ENCODE data around the gene CRTAP. TPM values are rescaled to one million over a fixed set of nuclear protein-coding genes. Genes with fewer than 3 reads are reported as not detected.

Gene CRTAP
- total and polyA plus RNA-seq, 2 of the 13 experiments (the other 11 are each of a cell fraction or from before 2014, with no cell fraction given), result 54.2 to 119 TPM

DNA sequence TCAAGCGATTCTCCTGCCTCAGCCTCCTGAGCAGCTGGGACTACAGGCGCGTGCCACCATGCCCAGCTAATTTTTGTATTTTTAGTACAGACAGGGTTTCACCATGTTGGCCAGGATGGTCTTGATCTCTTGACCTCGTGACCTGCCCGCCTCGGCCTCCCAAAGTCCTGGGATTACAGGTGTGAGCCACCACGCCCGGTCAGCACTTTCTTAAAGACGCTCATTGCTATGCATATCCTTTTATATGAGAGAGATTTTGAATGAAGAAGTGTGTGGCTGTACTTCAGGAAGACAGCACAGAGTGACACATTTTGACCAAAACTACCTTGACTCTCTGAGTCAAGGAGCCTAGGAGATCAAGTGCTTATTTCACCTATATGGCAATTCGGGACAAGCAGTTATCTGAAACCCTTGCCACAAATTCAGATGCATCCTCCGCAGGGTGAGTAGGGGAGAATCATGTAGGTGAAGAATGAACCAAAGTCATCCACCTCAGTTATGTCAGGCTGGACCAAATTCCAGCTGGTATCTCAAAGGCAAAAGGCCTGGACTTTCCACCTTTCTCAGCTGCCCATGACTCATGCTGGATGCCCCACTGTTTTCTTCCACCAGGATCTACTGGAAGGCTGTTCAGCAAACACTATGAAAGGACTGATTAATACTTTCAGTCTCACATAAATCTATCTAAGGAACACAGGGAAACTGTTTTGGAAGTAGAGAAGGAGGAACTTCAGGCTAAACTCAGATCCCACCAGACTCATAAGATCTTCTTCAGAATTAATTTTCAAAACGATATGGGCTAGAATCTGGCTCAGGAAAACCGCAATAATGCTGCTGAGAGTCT, 72.9 kb downstream of the CRTAP start (continued):
- TF ChIP-seq ZMYM3 (CRISPR knock-in tag; IDR thresholded peaks at IDR 0.05) (peak; percentile 25; the same call in 1 of the 2 replicates), SMYD3 (CRISPR knock-in tag; IDR thresholded peaks at IDR 0.05) (no peak), HNRNPUL1 (IDR thresholded peaks at IDR 0.05; ENCODE audit: low read depth, low read length) (no peak), TCF12 (IDR thresholded peaks at IDR 0.05) (no peak), TCF12 (CRISPR knock-in tag; IDR thresholded peaks at IDR 0.05) (no peak), MXI1 (IDR thresholded peaks at IDR 0.05; ENCODE audit: borderline replicate concordance, low read depth, low read length) (no peak), ZNF101 (CRISPR knock-in tag; IDR thresholded peaks at IDR 0.05; ENCODE audit: borderline replicate concordance, low read depth) (no peak), THAP11 (CRISPR knock-in tag; IDR thresholded peaks at IDR 0.05) (no peak), CBX5 (CRISPR knock-in tag; IDR thresholded peaks at IDR 0.05; ENCODE audit: borderline replicate concordance) (no peak), CCAR2 (optimal IDR thresholded peaks at IDR 0.05; ENCODE audit: low read depth, low read length) (no peak), ZSCAN30 (CRISPR knock-in tag; IDR thresholded peaks at IDR 0.05) (no peak), TBL1XR1 (IDR thresholded peaks at IDR 0.05; ENCODE audit: borderline replicate concordance, low read length, partially characterized antibody) (peak; percentile 20), RELA (CRISPR knock-in tag; IDR thresholded peaks at IDR 0.05) (no peak), KLF6 (CRISPR knock-in tag; IDR thresholded peaks at IDR 0.05) (no peak), BHLHE40 (IDR thresholded peaks at IDR 0.05; ENCODE audit: low read length) (peak; percentile 60; the same call in 1 of the 2 replicates), ZFY (CRISPR knock-in tag; IDR thresholded peaks at IDR 0.05) (no peak), ZNF816 (CRISPR knock-in tag; IDR thresholded peaks at IDR 0.05; ENCODE audit: borderline replicate concordance) (no peak), KLF12 (CRISPR knock-in tag; IDR thresholded peaks at IDR 0.05; ENCODE audit: borderline replicate concordance) (no peak)
- TF ChIP-seq, protein P1, sequence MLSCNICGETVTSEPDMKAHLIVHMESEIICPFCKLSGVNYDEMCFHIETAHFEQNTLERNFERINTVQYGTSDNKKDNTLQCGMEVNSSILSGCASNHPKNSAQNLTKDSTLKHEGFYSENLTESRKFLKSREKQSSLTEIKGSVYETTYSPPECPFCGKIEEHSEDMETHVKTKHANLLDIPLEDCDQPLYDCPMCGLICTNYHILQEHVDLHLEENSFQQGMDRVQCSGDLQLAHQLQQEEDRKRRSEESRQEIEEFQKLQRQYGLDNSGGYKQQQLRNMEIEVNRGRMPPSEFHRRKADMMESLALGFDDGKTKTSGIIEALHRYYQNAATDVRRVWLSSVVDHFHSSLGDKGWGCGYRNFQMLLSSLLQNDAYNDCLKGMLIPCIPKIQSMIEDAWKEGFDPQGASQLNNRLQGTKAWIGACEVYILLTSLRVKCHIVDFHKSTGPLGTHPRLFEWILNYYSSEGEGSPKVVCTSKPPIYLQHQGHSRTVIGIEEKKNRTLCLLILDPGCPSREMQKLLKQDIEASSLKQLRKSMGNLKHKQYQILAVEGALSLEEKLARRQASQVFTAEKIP (CRISPR knock-in tag; IDR thresholded peaks at IDR 0.05; ENCODE audit: borderline replicate concordance), result no peak
- TF ChIP-seq, protein P2, sequence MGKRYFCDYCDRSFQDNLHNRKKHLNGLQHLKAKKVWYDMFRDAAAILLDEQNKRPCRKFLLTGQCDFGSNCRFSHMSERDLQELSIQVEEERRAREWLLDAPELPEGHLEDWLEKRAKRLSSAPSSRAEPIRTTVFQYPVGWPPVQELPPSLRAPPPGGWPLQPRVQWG (CRISPR knock-in tag; IDR thresholded peaks at IDR 0.05; ENCODE audit: borderline replicate concordance, low read depth), result no peak
- TF ChIP-seq, protein P3, sequence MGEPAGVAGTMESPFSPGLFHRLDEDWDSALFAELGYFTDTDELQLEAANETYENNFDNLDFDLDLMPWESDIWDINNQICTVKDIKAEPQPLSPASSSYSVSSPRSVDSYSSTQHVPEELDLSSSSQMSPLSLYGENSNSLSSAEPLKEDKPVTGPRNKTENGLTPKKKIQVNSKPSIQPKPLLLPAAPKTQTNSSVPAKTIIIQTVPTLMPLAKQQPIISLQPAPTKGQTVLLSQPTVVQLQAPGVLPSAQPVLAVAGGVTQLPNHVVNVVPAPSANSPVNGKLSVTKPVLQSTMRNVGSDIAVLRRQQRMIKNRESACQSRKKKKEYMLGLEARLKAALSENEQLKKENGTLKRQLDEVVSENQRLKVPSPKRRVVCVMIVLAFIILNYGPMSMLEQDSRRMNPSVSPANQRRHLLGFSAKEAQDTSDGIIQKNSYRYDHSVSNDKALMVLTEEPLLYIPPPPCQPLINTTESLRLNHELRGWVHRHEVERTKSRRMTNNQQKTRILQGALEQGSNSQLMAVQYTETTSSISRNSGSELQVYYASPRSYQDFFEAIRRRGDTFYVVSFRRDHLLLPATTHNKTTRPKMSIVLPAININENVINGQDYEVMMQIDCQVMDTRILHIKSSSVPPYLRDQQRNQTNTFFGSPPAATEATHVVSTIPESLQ (CRISPR knock-in tag; conservative IDR thresholded peaks at IDR 0.05), result no peak
- TF ChIP-seq, protein P4, sequence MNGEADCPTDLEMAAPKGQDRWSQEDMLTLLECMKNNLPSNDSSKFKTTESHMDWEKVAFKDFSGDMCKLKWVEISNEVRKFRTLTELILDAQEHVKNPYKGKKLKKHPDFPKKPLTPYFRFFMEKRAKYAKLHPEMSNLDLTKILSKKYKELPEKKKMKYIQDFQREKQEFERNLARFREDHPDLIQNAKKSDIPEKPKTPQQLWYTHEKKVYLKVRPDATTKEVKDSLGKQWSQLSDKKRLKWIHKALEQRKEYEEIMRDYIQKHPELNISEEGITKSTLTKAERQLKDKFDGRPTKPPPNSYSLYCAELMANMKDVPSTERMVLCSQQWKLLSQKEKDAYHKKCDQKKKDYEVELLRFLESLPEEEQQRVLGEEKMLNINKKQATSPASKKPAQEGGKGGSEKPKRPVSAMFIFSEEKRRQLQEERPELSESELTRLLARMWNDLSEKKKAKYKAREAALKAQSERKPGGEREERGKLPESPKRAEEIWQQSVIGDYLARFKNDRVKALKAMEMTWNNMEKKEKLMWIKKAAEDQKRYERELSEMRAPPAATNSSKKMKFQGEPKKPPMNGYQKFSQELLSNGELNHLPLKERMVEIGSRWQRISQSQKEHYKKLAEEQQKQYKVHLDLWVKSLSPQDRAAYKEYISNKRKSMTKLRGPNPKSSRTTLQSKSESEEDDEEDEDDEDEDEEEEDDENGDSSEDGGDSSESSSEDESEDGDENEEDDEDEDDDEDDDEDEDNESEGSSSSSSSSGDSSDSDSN (CRISPR knock-in tag; IDR thresholded peaks at IDR 0.05), result no peak
- TF ChIP-seq, protein P5, sequence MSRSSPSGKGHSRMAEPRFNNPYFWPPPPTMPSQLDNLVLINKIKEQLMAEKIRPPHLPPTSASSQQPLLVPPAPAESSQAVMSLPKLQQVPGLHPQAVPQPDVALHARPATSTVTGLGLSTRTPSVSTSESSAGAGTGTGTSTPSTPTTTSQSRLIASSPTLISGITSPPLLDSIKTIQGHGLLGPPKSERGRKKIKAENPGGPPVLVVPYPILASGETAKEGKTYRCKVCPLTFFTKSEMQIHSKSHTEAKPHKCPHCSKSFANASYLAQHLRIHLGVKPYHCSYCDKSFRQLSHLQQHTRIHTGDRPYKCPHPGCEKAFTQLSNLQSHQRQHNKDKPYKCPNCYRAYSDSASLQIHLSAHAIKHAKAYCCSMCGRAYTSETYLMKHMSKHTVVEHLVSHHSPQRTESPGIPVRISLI (CRISPR knock-in tag; IDR thresholded peaks at IDR 0.05; ENCODE audit: borderline replicate concordance), result no peak

All from HepG2 (cell line).